Fibroblast of skin of scalp (primary cell): ENCODE results near the gene CDCA3. TPM values are rescaled to one million over a fixed set of nuclear protein-coding genes. Genes with fewer than 3 reads are reported as not detected.
"Not testable (repeated sequence)": the region's sequence is repeated elsewhere in the genome, so short reads cannot be mapped to it uniquely, and the experiment has no call there.

Source experiments
- DNase-seq: peaks from one replicate; pipeline ENCODE4 v3.0.0-alpha.2; 2013
- polyA plus RNA-seq, 2 experiments: library from polyadenylated mRNA; unstranded; fragments of 120-200 nt; gene quantifications; one replicate each; pipeline ENCODE4 v1.2.1, GENCODE V29; 2013; ENCODE audit not compliant: insufficient read length in 2 of 2

CDCA3 gene
- polyA plus RNA-seq (2013, experiment 1 of 2; ENCODE audit: insufficient read length): 28.6 TPM
- polyA plus RNA-seq (2013, experiment 2 of 2; ENCODE audit: insufficient read length): 25.9 TPM

DNA sequence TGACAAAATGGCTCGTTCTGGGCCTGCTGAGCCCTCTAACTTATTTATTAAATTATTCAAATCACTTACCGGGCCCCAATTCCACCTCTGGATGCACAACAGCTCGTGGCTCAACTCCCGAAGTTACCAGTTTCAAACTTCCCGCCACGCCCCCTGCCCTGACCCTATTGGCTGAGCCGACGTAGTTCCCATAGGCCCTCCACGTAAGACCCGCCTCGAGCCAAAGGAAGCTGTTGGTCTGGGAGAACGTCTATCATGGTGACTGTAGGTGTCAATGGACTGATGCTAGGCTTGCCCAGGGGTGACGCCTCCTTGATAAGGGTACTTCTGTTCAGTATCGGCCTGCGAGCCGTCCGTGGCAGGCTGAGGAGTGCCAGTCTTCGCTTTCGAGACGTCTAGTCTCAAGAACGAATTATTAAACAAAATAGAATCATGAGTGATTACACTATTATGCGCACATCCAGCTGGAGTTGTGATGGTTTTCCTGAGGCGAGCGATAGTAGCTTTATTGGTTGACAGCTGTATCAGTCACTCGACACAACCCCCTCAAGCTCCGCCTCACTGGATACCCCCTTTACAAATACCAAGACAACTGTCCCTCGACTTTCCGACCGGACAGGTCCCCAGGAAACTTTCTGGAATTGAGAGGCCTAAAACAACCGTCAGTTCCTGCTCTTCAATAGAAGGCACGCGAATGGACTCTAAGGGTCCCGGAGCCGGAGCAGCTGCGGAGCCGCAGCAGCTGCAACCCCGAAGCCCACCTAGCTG, at the start of gene CDCA3:
CDCA3 (minus strand) TSS at position 134 of the 768 bp plus-strand sequence. CDS start 334 bp downstream, outside the sequence.
- DNase-seq: peak; percentile 99

DNA sequence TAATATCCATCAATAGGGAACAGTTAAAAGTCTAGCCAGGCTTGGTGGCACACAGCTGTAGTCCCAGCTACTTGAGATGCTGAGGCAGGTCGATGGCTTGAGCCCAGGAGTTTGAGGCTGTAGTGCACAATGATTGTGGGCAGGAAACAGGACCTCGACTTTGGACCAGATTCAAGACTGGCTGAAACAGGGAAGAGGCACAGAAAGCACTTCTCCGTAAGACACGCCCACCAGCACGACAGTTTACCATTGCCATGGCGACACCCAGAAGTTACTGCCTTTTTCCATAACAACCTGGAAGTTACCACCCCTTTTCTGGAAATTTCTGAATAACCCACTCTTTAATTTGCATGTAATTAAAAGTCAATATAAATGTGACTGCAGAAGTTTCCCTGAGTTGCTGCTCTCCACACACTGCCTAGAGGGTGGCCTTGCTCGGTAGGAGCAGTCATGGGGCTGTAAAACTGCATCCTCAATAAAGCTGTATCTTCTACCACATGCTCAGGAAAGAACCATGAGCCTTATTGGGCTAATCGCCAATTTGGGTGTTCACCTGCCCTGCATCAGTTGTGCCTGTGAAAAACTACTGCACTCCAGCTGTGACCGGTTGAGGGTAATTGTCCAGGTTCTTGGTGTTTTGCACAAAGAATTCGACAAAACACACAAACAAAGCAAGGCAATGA, 48.9 kb upstream of the CDCA3 start:
- DNase-seq: no peak

DNA sequence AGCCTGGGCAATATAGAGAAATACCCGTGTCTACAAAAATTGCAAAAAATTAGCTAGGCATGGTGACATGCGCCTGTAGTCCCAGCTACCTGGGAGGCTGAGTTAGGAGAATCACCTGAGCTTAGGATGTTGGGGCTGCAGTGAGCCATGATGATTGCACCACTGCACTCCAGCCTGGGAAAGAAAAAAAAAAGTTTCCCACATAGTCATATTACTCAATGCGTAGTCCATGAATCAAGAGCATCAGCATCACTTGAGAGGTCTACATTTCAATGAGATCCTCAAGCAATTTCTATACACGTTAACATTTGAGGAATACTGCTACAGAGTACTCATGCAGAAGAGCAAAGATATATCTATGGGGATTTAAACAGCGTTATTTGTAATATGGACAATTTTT, 48.3 kb upstream of the CDCA3 start:
- no peak for DNase-seq

DNA sequence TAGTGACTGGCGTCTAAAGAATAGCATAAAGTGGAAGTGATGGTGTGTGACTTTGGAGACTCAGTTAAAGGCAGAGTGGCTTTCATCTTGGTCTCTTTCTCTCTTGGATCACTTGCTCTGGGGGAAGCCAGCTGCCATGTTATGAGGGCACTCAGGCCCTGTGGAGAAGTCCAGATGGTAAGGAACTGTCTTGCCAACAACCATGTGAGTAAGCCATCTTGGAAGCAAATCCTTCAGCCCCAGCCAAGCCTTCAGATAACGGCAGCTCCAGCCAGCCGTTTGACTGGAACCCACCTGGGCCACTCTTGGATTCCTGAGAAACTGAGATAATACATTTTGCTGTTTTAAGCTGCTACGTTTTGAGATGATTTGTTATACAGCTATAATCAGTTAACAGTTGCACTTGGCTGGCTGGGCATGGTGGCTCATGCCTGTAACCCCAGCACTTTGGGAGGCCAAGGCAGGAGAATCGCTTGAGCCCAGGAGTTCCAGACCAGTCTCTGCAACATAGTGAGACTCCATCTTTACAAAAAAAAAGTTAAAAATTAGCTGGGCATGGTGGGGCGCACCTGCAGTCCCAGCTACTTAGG, 45.9 kb upstream of the CDCA3 start:
- no peak for DNase-seq

DNA sequence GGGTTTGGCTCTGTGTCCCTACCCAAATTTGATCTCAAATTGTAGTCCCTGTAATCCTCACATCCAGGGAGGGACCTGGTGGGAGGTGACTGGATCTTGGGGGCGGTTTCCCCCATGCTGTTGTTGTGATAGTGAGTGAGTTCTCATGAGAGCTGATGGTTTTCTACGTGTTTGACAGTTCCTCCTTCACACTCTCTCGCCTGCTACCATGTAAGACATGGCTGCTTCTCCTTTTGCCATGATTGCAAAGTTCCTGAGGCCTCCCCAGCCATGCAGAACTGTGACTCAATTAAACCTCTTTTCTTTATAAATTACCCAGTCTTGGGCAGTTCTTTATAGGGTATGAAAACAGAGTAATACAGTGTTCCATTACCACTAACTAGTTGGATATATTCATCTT, 43.2 kb upstream of the CDCA3 start:
- no peak for DNase-seq

DNA sequence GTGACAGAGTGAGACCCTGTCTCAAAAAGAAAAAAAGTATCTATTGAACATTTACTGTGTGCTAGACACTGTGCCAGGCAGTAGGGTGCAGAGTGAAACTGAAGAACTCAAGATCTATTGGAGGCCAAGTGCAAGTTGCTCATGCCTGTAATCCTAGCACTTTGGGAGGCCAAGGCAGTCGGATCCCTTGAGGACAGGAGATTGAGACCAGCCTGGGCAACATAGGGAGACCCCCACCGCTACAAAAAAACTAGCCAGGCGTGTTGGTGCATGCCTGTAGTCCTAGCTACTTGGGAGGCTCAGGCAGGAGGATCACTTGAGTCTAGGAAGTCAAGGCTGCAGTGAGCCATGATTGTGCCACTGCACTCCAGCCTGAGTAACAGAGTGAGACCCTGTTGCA, 41.6 kb upstream of the CDCA3 start:
- DNase-seq: not testable (repeated sequence)

DNA sequence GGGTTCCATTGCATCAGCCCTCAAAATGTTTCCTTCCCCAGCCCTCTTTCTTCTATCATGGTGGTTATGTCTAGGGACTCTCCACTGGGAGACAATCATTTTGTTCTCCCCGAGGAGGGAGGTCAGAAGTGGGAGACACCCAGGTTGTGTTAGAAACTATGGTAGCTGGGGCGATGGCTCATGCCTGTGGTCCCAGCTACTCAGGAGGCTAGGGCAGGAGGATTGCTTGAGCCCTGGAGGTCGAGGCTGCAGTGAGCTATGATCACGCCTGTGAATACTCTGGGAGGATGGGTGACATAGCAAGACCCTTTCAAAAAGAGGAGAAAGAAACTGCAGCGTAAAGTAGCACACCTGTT, 40.5 kb upstream of the CDCA3 start:
- DNase-seq: no peak

DNA sequence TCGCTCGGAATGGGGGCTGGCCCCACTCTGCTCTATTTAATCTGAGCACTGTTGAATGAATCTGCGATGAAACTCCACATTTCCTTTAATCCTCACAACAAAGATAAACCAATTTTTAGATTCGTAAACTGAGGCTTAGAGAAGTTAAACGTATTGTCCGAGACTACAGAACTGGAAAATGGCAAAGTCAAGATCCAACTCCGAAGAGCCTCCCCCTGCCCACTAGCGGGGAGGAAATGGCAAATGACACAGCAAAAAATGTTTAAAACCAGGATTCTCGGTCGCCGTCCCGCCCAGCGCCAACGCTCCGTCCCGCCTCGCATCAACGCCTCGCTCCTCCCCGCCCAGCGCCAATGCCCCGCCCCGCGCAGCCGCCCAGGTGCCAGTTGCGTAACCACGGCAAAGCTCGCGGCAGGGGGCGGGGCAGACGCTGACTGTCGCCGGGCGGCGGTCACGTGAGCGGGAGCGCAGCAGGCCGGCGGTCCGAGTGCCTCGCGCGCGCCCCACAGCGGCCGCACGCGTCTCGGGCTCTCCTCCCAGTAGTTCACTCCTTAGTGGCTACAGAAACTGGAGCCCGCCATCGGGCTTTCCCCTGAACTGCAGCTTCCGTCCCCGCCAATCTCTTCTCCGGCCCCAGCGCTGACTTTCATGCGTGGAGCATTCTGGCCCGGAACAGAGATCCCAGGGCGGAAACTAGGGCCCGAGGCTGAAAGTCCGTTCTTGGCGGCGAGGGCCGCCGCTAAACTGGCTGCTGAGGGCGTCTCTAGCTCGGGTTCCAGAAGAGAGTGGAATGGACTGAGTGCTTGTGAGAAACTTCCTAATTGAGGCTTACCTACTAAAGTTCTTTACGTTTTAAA, 39.9 kb upstream of the CDCA3 start:
- DNase-seq: peak; percentile 97

DNA sequence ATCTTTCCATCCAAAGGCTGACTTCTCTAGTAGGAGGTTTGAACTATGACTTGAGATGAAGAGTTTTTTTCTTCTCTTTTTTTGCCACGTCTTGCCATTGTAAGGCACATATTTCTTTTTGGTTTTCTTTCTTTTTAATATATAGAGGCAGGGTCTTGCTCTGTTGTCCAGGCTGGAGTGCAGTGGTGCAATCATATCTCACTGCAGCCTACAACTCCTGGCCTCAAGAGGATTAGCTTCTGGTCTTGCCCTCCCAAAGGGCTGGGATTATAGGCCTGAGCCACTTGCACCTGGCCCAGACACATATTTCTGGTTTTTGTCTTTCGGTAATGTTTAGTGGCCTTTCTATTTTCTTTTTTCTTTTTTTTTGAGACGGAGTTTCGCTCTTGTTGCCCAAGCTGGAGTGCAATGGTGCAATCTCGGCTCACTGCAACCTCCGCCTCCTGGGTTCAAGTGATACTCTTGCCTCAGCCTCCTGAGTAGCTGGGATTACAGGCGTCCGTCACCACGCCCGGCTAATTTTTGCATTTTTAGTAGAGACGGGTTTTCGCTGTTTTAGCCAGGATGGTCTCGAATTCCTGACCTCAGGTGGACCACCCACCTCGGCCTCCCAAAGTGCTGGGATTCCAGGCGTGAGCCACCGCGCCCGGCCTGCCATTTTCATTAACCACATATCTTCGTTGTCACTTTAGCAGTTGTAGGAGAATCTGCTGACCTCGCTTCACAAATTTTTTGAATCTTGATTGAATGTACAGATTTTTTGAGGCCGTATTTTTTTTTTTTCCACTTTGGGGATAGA, 38.9 kb upstream of the CDCA3 start:
- not testable (repeated sequence) for DNase-seq

DNA sequence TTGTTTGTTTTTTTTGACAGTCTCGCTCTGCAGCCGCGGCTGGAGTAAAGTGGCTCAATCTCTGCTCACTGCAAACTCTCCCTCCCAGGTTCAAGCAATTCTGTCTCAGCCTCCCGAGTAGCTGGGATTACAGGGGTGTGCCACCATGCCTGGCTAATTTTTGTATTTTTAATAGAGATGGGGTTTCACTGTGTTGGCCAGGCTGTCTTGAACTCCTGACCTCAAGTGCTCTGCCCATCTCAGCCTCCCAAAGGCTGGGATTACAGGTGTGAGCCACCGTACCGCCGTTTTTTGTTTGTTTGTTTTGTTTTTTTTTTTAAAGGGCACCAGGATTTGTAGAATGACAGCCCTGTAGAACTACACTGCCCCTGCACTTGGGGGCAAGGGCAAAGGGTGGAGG, 37.7 kb upstream of the CDCA3 start:
- not testable (repeated sequence) for DNase-seq

DNA sequence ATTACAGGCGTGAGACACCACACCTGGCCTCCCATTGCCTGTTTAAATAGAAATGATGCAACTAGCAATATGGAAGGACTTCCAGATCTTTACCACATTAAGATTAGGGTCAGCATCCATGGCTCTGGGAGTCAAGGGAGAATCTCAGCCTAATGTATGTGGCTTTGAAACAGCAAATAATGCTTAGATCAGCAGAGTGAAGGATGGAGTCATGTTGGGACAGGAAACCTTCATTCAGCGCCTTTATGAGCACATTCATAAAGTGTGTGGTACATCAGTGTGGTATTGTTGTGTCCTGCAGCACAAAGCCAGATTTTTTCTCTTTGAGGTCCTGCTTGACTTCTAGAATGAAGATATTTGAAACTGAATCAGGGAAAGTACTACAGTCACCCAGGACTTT, 37.3 kb upstream of the CDCA3 start:
- DNase-seq: no peak

DNA sequence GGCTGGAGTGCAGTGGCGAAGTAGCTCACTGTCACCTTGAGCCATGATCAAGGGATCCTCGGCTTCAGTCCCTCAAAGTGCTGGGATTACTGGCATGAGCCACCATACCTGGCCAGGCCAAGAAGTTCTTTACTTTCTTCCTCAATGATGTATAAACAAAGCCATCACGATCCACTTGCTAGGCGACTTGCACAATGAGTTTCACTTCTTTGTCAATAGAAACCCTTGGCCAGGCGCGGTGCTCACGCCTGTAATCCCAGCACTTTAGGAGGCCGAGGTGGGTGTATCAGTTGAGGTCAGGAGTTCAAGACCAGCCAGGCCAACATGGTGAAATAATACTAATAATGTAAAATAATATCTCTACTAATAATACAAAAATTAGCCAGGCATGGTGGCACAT, 36.4 kb upstream of the CDCA3 start:
- DNase-seq: no peak

DNA sequence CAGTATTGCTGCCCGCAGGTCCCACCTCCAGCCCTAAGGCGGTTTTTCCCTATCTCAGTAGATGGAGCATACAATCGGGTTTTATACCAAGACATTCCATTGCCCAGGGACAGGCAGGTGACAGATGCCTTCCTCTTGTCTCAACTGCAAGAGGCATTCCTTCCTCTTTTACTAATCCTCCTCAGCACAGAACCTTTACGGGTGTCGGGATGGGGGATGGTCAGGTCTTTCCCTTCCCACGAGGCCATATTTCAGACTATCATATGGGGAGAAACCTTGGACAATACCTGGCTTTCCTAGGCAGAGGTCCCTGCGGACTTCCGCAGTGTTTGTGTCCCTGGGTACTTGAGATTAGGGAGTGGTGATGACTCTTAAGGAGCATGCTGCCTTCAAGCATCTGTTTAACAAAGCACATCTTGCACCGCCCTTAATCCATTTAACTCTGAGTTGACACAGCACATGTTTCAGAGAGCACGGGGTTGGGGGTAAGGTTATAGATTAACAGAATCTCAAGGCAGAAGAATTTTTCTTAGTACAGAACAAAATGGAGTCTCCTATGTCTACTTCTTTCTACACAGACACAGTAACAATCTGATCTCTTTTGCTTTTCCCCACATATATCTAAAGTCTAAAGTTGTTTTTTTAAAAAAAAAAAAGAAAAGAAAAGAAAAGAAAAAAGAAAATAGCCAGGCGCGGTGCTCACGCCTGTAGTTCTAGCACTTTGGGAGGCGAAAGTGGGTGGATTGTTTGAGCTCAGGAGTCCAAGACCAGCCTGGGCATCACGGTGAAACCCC, 35.3 kb upstream of the CDCA3 start:
- not testable (repeated sequence) for DNase-seq

DNA sequence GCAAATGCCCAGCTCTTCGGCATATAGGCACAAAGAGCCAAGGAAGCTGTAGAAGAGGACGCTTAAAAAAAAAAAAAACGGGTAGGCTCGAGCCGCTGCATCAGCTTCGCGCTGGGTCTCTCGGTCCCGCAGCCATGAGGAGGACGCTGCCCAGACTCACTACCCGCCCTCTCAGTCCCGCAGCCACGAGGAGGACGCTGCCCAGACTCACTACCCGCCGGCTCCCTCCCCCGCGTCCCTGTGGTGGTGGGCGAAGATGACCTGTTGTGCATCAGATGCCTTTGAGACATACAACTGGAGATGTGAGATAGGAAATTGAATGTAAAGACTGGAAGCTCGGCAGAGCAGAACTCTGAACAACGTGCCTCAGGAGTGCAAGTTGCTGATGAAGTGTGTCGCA, 33.5 kb upstream of the CDCA3 start:
- DNase-seq: no peak

DNA sequence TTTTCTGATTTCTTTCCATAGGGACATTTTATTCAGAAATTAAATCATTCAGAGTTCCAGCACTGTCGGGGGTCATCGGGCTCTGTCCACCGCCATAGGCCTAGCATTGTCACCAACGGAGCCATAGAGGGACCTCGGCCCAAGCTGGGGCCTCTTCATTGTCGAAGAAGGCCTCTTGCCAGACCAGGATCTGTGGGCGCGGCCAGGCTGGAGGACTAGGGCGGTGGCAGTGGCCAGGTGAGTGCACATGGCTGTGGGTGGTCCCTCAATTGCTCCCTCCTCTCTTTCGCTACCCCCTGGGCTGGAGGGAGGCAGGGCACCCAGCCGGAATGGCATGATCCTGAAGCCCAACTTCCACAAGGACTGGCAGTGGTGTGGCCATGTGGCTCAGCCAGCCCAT, 32.6 kb upstream of the CDCA3 start:
- DNase-seq: no peak

DNA sequence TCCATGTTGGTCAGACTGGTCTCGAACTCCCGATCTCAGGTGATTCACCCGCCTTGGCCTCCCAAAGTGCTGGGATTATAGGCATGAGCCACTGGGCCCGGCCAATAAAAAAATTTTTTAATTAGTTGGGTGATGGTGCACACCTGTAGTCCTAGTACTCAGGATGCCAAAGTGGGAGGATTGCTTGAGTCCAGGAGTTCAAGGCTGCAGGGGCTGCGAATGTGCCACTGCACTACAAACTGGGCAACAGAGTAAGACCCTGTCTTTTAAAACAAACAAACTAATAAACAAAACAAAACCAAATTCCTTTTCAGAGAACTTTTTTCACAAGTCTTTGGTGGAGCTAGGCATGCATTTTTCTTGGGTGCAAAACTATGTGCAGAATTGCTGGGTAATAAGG, 32.2 kb upstream of the CDCA3 start:
- DNase-seq: no peak

DNA sequence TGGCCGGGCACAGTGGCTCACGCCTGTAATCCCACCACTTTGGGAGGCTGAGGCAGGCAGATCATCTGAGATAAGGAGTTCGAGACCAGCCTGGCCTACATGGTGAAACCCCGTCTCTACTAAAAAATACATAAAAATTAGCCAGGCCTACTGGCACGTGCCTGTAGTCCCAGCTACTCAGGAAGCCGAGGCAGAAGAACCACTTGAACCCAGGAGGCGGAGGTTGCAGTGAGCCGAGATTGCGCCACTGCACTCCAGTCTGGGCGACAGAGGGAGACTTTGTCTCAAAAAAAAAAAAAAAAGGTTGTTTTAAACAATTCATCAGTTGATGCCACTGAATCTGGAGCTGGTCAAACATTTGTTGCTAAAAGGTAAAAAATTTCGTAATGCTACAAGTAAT, 28.7 kb upstream of the CDCA3 start:
- DNase-seq: not testable (repeated sequence)

DNA sequence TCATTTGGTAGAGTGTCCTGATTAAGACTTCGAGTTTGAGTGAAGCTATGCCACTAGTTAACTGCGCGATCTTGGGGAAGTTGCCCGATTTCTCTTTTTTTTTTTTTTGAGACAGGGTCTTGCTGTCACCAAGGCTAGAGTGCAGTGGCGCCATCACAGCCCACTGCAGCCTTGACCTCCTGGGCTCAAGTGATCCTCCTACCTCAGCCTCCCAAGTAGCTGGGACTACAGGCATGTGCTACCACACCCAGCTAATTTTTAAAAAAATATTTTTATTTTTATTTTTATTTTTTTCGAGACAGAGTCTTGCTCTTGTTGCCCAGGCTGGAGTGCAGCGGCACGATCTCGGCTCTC, 22.9 kb upstream of the CDCA3 start:
- not testable (repeated sequence) for DNase-seq

DNA sequence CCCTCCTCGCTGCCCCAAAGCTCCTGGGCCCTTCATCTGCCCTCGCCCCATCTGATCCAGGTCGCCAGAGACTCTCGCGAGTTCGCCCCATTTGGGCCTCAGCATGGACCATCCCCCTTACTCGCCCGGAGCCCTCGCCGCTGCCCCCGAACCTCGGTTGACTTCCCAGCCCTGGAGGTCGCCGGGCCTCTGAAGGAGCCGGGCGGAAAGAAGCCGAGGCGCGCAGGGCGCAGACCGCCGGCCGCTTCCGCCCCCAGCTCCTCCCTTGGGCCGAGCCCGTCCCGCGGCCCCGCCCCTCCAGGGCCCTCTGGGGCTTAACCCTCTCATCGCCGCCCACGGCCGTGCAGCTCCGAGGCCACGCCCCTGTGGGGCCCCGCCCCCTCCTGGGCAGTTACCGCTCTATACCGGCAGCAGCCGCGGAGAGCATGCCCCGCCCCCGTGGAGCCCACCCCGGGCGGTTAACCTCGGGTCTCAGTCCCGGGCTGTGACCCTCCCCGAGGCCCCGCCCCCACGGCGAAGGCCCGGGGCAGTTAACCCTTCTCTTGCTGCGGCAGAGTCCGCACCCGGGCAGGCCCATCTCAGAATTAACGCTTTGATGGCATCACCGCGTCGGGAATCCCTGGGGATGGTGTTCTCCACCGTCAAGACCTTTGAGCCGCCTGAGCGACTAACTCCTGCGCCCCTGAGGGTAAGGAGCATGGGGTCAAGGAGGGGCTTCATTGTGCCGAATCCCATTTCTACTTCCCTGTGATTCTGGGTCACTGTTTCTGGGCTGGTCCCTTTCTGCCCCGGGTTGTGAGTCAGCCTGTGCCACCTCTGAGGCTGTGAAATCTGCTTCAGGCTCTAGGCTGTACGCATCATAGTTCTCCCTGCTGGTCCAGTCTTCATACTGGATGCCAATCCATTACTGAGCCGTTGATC, 22.3 kb upstream of the CDCA3 start, which contains the start of gene SPSB2:
SPSB2 (minus strand) TSS at position 210 of the 921 bp plus-strand sequence. CDS start 402 bp downstream, outside the sequence.
- peak; percentile 94 for DNase-seq
